Raji (cell line): ENCODE results near the gene REEP6.

Source experiments
- POLR2A ChIP-seq: IDR thresholded peaks from 2 replicates; pipeline ENCODE4 v1.6.1; 2011; ENCODE audit warnings: low read depth, low read length, control low read depth; ENCODE audit not compliant: insufficient read depth

Gene REEP6

GRCh38 chr19:1466461-1467214 is 24.3 kb upstream of the REEP6 start:
- no peak for TF ChIP-seq POLR2A

- TF ChIP-seq POLR2A = no peak
Observed at GRCh38 chr19:1467215-1467489, 23.8 kb upstream of the REEP6 start.

- no peak for TF ChIP-seq POLR2A
Observed at GRCh38 chr19:1467490-1468273, 23.3 kb upstream of the REEP6 start.

GRCh38 chr19:1468274-1468820 is 22.6 kb upstream of the REEP6 start:
- no peak for TF ChIP-seq POLR2A

GRCh38 chr19:1468821-1469254 is 22.1 kb upstream of the REEP6 start:
- no peak for TF ChIP-seq POLR2A

- no peak for TF ChIP-seq POLR2A
Observed at GRCh38 chr19:1469255-1470054, 21.5 kb upstream of the REEP6 start.

- no peak for TF ChIP-seq POLR2A
Observed at GRCh38 chr19:1470055-1470304, 21.0 kb upstream of the REEP6 start.

GRCh38 chr19:1470305-1471009 is 20.5 kb upstream of the REEP6 start:
- TF ChIP-seq POLR2A = no peak

GRCh38 chr19:1471010-1471514 is 19.9 kb upstream of the REEP6 start:
- TF ChIP-seq POLR2A = no peak

GRCh38 chr19:1471515-1472160 is 19.3 kb upstream of the REEP6 start:
- TF ChIP-seq POLR2A = no peak

- no peak for TF ChIP-seq POLR2A
Observed at GRCh38 chr19:1472231-1473084, 18.5 kb upstream of the REEP6 start.

- no peak for TF ChIP-seq POLR2A
Observed at GRCh38 chr19:1473085-1473851, 17.7 kb upstream of the REEP6 start.

GRCh38 chr19:1474011-1474764 is 16.8 kb upstream of the REEP6 start:
- no peak for TF ChIP-seq POLR2A
